ENCODE measurements around the gene PEX26.
"Not testable (repeated sequence)": the region's sequence is repeated elsewhere in the genome, so short reads cannot be mapped to it uniquely, and the experiment has no call there.

The PEX26 gene

DNA sequence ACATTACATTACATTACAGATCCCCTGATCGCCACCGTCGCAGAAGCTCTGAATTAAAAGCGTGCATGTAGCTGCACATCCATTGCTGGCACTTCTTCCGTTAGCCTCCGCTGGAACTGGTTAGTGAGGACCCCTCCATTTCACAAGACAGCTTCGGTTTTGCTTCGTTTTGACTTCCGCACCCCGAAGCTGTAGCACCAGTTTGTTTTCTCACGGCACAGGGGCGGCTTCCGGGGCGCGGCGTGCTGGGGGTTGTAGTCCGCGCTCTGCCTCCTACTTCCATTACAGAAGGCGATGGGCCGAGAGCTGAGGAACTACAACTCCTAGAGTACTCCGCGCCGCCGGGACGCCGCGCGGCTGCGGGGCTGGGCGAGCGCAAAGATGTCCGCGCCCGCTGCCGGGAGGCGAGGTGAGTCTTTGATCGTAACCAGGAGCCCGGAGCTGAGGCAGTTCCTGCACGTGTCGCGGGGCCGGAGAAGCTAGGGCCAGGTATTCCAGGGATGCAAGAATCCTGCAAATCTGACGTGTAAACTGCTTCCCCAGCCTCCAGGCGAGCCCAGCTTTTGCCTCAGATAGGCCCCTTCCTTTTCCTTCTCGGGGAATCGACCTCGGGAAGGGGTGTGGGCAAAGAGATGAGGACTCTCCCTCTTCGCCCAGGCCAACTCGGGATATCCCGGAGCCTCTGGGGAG is at the start of gene PEX26:
PEX26 (plus strand) TSS at position 352 of the 690 bp plus-strand sequence. CDS start 387 bp downstream, outside the sequence.
- in situ Hi-C loops (cut with MboI; ENCODE audit: low sequenced_read_pairs), result no loop called here

- in situ Hi-C loops (cut with MboI; ENCODE audit: low sequenced_read_pairs), result loop anchor here (10.0 kb wide), 1 partner anchor 194 kb away; no protein-coding TSS in a partner anchor
These were observed 48.8 kb upstream of the PEX26 start for GRCh38 chr22:18028817-18029527.

DNA sequence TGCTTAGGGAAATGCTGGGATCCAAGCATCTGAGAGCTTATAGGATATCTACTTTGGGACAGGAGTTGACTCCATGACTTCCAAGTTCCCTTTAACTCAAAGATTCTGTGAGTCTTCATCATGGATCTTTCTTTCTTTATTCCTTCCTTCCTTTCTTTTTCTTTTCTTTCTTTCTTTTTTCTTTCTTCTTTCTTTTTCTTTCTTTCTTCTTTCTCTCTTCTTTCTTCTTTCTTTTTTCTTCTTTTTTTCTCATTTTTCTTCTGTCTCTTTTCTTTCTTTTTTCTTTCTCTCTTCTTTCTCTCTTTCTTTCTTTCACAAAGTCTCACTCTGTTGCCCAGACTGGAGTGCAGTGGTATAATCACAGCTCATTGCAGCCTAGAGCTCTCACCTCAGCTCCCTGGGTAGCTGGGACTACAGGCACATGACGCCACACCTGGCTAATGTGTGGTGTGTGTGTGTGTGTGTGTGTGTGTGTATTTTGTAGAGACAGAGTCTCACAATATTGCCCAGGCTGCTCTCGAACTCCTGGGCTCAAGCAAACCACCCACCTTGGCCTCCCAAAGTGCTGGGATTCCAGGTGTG is 48.0 kb upstream of the PEX26 start:
- in situ Hi-C loops (cut with MboI; ENCODE audit: low sequenced_read_pairs), result loop anchor here (10.0 kb wide), 1 partner anchor 195 kb away; no protein-coding TSS in a partner anchor

DNA sequence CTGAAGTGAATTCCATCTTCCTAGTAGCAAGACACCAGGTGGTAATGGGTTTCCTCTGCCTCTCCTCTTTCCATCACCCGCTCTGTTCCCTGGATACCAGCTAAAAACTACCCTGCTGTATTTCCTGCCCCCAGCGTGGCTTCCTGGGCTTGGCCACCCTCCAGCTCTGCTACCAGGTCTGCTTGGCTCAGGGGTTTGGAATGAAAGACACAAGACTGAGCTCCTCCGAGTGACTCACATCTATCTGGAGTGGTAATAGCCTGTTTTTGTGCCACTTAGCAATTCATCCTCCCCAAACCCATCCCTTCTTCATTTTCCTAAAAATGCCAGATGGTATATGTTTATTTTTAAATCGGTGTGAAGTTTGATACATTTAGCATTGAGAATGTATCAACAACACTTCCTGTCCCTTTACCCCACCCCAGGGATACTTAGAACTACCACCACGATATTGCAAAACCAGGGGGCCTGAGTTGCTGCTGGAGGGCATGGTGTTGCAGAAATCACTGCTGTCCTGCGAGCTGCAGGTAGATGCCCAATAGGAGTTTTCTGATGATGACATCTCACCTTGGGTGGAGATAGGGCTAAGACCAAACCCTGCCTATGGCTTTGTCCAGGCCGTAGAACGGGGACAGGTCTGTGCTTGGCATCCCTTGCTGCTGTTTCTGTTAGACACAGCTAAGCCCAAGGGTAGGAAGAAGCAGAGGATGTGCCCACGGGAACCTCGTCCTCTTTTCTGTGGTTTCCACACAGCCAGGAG is 45.9 kb upstream of the PEX26 start:
- in situ Hi-C loops (cut with MboI; ENCODE audit: low sequenced_read_pairs), result no loop called here

- in situ Hi-C loops (cut with MboI; ENCODE audit: low sequenced_read_pairs), result no loop called here
These were observed 45.2 kb upstream of the PEX26 start for GRCh38 chr22:18032455-18033101.

DNA sequence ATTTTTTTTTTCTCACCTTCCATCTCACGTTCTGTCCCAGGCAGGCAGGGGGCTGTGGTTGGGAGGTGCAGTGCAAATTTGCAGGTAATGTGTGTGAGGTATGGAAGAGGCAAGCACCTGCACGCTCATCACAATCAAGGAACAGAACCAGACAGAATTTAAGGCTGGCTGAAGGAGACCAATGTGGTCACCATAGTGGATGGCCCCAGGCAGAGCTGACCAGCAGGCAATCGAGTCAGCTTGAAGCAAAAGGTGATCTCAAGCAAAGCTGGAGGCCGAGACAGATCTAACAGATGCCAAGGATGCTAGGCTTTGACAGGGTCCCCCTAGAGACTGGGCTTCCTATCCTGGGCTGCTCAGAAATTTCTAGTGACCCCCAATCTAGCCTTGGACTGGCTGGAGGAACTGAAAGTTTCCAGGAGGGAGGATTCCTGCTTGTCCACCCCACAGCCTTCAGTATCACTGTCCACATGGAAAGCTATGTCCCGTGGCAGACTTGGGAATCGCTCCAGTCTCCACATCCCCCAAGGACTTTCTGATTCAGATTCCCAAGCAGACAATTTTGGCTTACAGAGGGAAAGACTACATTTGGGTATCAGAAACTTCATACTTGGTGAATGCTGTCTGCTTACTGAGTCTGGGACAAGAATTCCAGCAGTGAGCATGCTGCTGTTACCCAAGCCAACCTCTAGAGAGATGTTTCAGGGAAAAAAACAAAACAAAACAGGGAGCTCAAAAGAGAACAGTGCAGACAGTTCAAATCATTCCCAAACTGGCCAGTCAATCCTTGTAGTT is 44.4 kb upstream of the PEX26 start:
- in situ Hi-C loops (cut with MboI; ENCODE audit: low sequenced_read_pairs), result no loop called here

GRCh38 chr22:18034076-18034475 is 43.7 kb upstream of the PEX26 start:
- in situ Hi-C loops (cut with MboI; ENCODE audit: low sequenced_read_pairs), result no loop called here

GRCh38 chr22:18035751-18036150 is 42.0 kb upstream of the PEX26 start:
- in situ Hi-C loops (cut with MboI; ENCODE audit: low sequenced_read_pairs), result no loop called here

GRCh38 chr22:18040898-18041297 is 36.9 kb upstream of the PEX26 start:
- in situ Hi-C loops (cut with MboI; ENCODE audit: low sequenced_read_pairs), result not testable (repeated sequence)

GRCh38 chr22:18042685-18043084 is 35.1 kb upstream of the PEX26 start:
- in situ Hi-C loops (cut with MboI; ENCODE audit: low sequenced_read_pairs), result no loop called here

DNA sequence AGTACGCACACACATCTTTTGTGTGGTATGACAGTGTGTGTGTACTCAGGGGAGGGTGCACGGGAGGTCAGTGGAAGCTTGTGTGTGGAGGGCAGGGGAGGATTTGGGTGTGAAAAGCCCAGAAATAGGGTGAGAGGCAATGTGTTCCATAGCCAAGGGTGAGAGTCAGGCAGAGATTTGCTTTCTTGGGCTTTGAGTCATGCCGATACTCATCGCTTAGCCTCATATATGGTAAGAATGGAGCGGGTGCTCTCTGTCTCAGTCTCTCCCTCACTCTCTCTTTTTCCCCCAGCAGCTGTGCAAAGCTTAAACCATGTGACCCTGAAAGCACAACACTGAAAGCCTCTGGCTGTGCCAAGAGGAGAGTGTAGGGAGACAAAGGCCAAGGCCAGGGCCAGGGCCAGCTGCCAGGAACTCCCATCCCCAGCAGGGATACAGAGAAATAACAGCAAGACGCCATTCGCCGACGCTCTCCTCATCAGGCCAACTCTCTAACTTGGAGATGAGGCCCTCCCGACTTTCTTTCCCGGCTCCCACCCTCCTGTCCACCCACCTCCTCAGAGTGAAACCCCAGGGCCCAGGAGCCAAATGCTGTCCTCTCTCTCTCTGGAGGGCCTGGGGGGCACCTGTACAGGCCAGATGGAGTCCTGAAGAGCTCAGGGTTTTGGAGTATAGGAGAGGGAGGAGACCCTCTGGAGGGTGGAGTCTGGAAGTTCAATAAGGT is 33.1 kb upstream of the PEX26 start:
- in situ Hi-C loops (cut with MboI; ENCODE audit: low sequenced_read_pairs), result no loop called here

DNA sequence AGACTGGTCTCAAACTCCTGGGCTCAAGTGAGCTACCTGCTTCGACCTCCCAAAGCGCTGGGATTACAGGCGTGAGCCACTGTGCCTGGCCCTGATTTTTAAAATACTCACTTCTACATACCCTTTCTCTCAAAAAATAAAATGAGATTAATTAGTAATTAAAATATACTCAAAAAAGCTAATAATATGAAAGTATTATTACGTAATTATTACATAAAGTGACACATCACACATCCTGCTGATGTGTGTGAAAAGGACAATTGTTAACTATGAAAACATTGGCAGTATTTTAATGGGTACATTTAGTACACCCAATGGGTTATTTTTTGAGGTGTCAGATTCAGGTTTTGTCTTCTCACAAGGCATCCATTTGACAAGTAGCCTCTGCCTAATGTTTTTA is 32.0 kb upstream of the PEX26 start:
- in situ Hi-C loops (cut with MboI; ENCODE audit: low sequenced_read_pairs), result no loop called here

- in situ Hi-C loops (cut with MboI; ENCODE audit: low sequenced_read_pairs), result no loop called here
These were observed 29.7 kb upstream of the PEX26 start for GRCh38 chr22:18048041-18048440.

- in situ Hi-C loops (cut with MboI; ENCODE audit: low sequenced_read_pairs), result no loop called here
These were observed 29.3 kb upstream of the PEX26 start for GRCh38 chr22:18048441-18048898.

DNA sequence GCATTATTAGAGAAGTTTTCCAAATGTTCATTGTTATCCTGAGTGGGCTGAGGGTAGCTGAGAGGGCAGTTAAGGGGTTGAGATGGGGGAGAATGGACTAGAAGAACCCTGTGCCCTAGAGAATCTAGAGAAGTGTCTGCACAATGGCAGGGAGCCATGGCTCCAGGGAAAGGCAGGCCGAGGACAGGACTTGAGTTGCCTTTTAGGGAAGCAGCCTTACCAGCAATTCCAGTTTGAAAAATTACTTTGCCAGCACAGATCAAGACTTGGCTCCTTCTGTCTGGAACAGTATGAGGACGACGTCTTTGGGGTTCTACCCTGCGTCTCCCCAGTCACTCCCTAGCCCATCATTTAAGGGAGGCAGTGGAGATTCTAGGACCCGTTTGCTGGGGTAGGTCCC is 27.7 kb upstream of the PEX26 start:
- in situ Hi-C loops (cut with MboI; ENCODE audit: low sequenced_read_pairs), result loop anchor here (25.0 kb wide), 1 partner anchor 488 kb away; the partner anchor contains the start of gene SLC25A18

GRCh38 chr22:18051113-18051512 is 26.7 kb upstream of the PEX26 start:
- in situ Hi-C loops (cut with MboI; ENCODE audit: low sequenced_read_pairs), result loop anchor here (25.0 kb wide), 1 partner anchor 489 kb away; the partner anchor contains the start of gene SLC25A18

- in situ Hi-C loops (cut with MboI; ENCODE audit: low sequenced_read_pairs), result loop anchor here (25.0 kb wide), 1 partner anchor 491 kb away; the partner anchor contains the start of gene SLC25A18
These were observed 24.4 kb upstream of the PEX26 start for GRCh38 chr22:18053216-18053946.

DNA sequence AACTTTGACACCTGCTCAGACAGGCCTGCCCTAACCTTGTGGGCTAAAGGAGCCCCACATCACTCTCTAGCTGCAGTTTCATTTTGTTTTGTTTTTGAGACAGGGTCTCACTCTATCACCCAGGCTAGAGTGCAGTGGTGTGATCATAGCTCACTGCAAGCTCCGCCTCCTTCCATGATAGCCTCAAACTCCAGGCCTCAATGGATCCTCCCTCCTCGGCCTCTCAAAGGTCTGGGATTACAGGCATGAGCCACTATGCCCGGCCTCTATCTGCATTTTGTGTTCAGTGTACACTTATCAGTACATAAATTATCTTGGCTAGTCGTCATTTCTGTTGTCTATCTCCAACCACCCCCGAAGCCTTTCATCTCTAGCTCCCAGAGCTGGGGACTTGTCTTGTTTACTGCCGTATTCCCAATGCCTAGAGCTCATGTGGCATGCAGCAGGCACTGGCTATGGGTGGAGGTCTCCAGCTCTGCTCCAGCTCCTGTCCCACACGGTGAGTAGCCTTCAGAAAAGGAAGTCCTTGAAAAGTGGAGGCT is 22.1 kb upstream of the PEX26 start:
- in situ Hi-C loops (cut with MboI; ENCODE audit: low sequenced_read_pairs), result loop anchor here (25.0 kb wide), 1 partner anchor 493 kb away; the partner anchor contains the start of gene SLC25A18

Measured in HL-60/S4 (cell line).